ENCODE data around the gene HDAC9.

GRCh38 chr7:18828994-18829857, 333.7 kb downstream of the HDAC9 start:
- no peak for TF ChIP-seq ZNF644 (CRISPR knock-in tag; IDR thresholded peaks at IDR 0.05; ENCODE audit: low read depth)
- no peak for TF ChIP-seq ZNF503 (CRISPR knock-in tag; IDR thresholded peaks at IDR 0.05)
- no peak for TF ChIP-seq TCF7 (IDR thresholded peaks at IDR 0.05; ENCODE audit: low read depth)
- no peak for TF ChIP-seq CTCF (CRISPR knock-in tag; IDR thresholded peaks at IDR 0.05)
- TF ChIP-seq NCOA1 (CRISPR knock-in tag; IDR thresholded peaks at IDR 0.05): no peak
- TF ChIP-seq KDM5A (IDR thresholded peaks at IDR 0.05; ENCODE audit: borderline replicate concordance, low read length): no peak
- no peak for TF ChIP-seq EZH2 (conservative IDR thresholded peaks at IDR 0.05; ENCODE audit: low read depth, low read length)
- TF ChIP-seq RBAK (CRISPR knock-in tag; IDR thresholded peaks at IDR 0.05): no peak
- no peak for TF ChIP-seq MAZ (IDR thresholded peaks at IDR 0.05; ENCODE audit: borderline replicate concordance, low read depth, low read length)
- no peak for TF ChIP-seq MAZ (CRISPR knock-in tag; IDR thresholded peaks at IDR 0.05; ENCODE audit: low read depth)
- TF ChIP-seq CBFB (CRISPR knock-in tag; IDR thresholded peaks at IDR 0.05): no peak
- TF ChIP-seq POLR2AphosphoS5 (IDR thresholded peaks at IDR 0.05; ENCODE audit: low read depth, low read length): no peak
- TF ChIP-seq, protein P1, sequence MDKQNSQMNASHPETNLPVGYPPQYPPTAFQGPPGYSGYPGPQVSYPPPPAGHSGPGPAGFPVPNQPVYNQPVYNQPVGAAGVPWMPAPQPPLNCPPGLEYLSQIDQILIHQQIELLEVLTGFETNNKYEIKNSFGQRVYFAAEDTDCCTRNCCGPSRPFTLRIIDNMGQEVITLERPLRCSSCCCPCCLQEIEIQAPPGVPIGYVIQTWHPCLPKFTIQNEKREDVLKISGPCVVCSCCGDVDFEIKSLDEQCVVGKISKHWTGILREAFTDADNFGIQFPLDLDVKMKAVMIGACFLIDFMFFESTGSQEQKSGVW (CRISPR knock-in tag; IDR thresholded peaks at IDR 0.05; ENCODE audit: borderline replicate concordance): no peak
